NCI-H1436 treated with DMSO at 0.1 percent for 48 hours (cell line): ENCODE results near the gene DIS3L2.
"Not testable (repeated sequence)": the region's sequence is repeated elsewhere in the genome, so short reads cannot be mapped to it uniquely, and the experiment has no call there.

Experiments
- DNase-seq: peaks from one replicate; lab custom pipeline; 2025; lab: John Stamatoyannopoulos, UW

Gene DIS3L2

GRCh38 chr2:232349946-232350635, 388.6 kb downstream of the DIS3L2 start:
- no peak for DNase-seq

GRCh38 chr2:232350804-232351685, 389.5 kb downstream of the DIS3L2 start:
- no peak for DNase-seq

GRCh38 chr2:232351686-232352510, 390.4 kb downstream of the DIS3L2 start:
- no peak for DNase-seq

- DNase-seq, result no peak
Observed at GRCh38 chr2:232352511-232353091, 391.1 kb downstream of the DIS3L2 start.

GRCh38 chr2:232353096-232353495, 391.6 kb downstream of the DIS3L2 start:
- DNase-seq, result no peak

GRCh38 chr2:232353660-232354059, 392.1 kb downstream of the DIS3L2 start:
- no peak for DNase-seq

GRCh38 chr2:232354069-232354468, 392.6 kb downstream of the DIS3L2 start:
- no peak for DNase-seq

- DNase-seq, result no peak
Observed at GRCh38 chr2:232361646-232362045, 400.1 kb downstream of the DIS3L2 start.

GRCh38 chr2:232362174-232362900, 400.8 kb downstream of the DIS3L2 start:
- DNase-seq, result no peak

GRCh38 chr2:232363064-232363783, 401.7 kb downstream of the DIS3L2 start:
- DNase-seq, result not testable (repeated sequence)

- DNase-seq, result no peak
Observed at GRCh38 chr2:232363784-232364615, 402.5 kb downstream of the DIS3L2 start.

GRCh38 chr2:232364806-232365594, 403.5 kb downstream of the DIS3L2 start:
- DNase-seq, result not testable (repeated sequence)

GRCh38 chr2:232365621-232366321, 404.3 kb downstream of the DIS3L2 start:
- DNase-seq, result no peak

- not testable (repeated sequence) for DNase-seq
Observed at GRCh38 chr2:232366461-232366860, 404.9 kb downstream of the DIS3L2 start.

- DNase-seq, result no peak
Observed at GRCh38 chr2:232367016-232367415, 405.5 kb downstream of the DIS3L2 start.

- no peak for DNase-seq
Observed at GRCh38 chr2:232367591-232368233, 406.2 kb downstream of the DIS3L2 start.

- DNase-seq, result no peak
Observed at GRCh38 chr2:232368311-232368731, 406.8 kb downstream of the DIS3L2 start.
